GM18951 (cell line): ENCODE measurements around the gene NIM1K.
"Not testable (repeated sequence)": the region's sequence is repeated elsewhere in the genome, so short reads cannot be mapped to it uniquely, and the experiment has no call there.

Source experiments
- POLR2A ChIP-seq: IDR thresholded peaks from 4 replicates; pipeline ENCODE4 v1.6.1; 2011; ENCODE audit warnings: mild to moderate bottlenecking; ENCODE audit not compliant: insufficient read length, insufficient read depth; ENCODE audit errors: extremely low read depth
- in situ Hi-C: fragments of 300-500 bp; cut with MboI; formaldehyde crosslinking; loops from one replicate; pipeline ENCODE4 v1.12.0; 2022; ENCODE audit warnings: low sequenced_read_pairs, mixed read lengths, inconsistent platforms; ENCODE audit not compliant: unreplicated experiment

The NIM1K gene

DNA sequence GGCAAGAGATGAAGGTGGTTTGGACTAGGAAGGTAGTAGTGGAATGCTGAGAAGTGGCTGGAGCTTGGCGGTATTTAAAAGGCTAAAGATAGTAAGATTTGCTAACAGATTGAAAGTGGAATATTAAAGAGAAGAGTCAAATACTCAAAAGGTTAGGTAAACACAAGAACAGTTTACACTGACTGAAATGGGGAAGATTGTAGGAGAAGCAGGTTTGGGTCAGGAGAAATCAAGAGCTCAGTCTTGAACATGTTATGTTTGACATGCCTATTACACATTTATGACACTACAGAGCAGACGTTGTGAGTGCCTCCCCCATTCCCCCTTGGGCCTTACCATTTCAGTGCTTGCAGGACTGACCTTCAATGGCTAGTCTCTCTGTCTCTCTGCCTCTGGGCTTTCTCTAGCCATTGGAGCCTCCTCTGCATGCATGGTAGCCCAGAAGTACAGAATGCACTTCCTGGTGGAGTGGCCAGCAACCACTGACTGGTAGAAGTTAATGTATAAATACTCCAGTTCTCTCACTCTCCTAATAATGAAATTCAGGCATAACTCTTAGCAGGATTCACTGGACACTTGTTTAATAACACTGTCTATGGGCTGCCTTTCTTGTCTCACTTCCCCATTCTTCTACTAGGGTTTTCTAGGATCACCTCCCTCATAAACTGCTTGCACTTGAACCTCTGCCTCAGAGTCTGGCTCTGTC, 64.4 kb downstream of the NIM1K start:
- no peak for TF ChIP-seq POLR2A
- in situ Hi-C loops = no loop called here

DNA sequence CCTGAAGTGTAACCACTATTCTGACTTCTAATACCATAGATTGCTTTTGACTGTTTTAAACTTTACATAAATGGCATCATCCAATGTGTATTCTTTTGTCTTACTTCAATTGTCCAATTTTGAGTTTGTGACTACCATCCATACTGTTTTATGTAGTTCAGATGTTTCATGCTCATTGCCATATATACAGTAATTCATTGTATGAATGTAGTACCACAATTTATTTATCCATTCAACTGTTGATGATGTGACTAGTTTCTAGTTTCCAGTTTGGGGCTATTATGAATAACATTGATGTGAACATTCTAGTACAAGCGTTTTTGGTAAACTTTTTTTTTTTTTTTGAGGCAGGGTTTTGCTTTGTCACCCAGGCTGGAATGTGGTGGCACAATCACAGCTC, 66.1 kb downstream of the NIM1K start:
- TF ChIP-seq POLR2A = no peak
- in situ Hi-C loops = no loop called here

DNA sequence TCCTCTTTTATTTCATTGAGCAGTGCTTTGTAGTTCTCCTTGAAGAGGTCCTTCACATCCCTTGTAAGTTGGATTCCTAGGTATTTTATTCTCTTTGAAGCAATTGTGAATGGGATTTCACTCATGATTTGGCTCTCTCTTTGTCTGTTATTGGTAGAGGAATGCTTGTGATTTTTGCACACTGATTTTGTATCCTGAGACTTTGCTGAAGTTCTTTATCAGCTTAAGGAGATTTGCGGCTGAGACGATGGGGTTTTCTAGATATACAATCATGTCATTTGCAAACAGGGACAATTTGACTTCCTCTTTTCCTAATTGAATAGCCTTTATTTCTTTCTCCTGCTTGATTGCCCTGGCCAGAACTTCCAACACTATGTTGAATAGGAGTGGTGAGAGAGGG, 70.2 kb downstream of the NIM1K start:
- in situ Hi-C loops = not testable (repeated sequence)

DNA sequence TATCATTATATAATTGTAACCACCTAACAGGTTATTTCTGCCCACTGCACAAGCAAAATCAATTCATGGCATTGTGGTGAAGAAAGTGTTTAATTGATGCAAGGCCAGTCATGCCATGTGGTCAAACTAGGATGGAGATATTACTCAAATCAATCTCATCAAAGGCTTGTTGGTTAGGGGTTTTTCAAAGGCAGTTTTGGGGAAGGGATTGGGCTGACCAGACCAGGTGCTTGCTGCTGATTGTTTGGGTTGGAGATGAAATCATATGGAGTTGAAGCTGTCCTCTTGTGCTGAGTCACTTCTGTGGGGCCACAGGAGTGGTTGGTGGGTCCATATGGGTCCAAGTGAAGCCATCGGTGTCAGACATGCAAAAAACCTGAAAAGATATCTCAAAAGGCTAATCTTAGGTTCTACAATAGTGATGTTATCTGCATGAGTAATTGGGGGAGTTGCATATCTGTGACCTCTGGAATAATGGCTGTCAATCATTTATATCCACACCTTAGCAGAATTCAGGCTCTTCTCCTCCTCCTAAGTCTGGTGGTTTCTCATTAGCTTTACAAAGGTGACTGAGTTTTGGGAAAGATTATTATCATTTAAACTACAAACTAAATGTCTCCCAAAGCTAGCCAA, 76.3 kb downstream of the NIM1K start:
- no peak for TF ChIP-seq POLR2A
- in situ Hi-C loops = no loop called here

DNA sequence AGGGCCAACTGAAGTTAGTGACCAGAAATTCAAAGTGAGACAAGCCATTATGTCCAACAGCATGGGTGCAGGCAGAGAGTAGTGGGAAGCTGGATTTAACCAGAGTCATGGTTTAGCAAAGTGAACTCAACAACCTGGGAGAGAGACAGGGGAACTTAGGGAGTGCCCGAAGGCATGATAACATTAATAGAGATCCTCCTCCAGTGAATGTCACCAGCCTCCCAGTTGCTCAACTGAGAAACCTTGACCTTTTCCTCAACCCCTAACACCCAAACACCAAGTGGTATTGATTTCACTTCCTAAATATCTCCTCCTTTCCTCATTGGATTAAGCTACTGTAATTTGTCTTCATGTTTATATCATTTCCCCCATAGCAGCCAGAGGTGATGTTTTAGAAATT, 78.6 kb downstream of the NIM1K start:
- in situ Hi-C loops = no loop called here
- no peak for TF ChIP-seq POLR2A

DNA sequence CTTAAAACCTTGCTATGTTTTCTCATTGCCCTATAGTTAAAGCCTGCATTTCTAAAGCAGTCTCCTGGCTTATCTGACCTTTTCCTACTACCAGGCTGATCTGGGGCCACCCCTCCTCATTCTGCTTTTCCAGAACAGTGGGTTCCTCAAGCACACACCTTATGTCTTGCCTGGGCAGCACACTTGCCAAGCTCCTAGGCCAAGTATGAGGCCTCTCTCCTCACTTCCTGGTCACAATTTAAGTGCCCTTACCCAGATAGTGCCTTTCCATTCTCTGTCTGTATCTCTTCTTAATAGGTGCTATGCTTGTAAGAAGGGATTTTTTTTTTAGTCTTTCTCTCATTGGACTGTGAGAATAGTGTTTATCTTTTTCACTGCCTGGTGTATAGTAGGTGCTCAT, 81.5 kb downstream of the NIM1K start:
- no peak for TF ChIP-seq POLR2A
- in situ Hi-C loops = no loop called here

DNA sequence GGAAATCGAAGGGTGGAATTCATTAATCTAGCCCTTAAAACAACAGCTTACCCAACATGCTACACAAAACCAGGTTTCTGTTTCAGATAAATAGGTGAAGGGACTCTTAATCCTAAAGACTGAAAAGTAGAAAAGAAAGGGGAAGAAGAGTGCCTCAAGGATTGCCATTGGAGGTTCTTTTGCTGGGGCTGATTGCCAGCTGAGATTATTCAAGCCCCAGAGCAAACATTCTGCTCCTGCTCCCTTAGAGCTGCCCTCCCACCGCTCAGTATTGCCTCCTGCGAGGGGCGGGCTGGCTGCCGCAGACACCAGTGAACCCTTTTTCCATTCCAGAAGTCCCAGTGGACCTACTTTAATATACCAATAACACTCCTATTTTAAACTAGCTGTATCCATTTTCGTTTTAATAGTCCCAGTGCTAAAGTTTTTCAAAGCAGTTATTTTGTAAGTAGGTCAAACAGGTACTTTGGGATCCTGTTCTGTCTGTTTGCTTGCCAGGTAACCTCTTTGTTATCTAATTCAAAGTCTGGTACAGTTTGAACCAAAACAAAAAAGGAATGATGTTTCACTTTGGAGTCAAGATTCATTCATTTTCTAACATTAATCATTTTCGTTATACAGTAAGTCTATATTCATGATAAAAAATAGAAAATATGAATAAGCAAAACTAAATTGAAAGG, 82.5 kb downstream of the NIM1K start:
- in situ Hi-C loops = no loop called here

DNA sequence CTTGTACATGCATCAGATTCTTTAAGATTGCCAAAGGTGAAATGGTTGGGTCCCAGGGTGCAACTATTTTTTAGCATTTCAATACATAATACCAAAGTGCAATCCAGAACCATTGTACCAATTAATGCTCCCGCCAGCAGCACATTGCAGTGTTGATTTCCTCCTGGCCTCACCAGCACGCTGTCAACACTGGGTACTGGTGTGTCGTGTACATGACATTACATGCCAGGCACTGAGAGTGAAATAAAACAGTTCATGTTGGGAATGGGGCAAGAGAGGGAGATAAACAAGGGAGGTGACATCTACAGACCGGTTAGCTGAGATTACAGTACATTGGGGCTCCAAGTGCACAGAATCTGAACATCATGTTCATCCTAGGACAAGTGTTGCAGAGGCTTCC, 83.4 kb downstream of the NIM1K start:
- TF ChIP-seq POLR2A = no peak
- in situ Hi-C loops = no loop called here

More for the DNA sequence above, 82.5 kb downstream of the NIM1K start:
- no peak for TF ChIP-seq POLR2A

DNA sequence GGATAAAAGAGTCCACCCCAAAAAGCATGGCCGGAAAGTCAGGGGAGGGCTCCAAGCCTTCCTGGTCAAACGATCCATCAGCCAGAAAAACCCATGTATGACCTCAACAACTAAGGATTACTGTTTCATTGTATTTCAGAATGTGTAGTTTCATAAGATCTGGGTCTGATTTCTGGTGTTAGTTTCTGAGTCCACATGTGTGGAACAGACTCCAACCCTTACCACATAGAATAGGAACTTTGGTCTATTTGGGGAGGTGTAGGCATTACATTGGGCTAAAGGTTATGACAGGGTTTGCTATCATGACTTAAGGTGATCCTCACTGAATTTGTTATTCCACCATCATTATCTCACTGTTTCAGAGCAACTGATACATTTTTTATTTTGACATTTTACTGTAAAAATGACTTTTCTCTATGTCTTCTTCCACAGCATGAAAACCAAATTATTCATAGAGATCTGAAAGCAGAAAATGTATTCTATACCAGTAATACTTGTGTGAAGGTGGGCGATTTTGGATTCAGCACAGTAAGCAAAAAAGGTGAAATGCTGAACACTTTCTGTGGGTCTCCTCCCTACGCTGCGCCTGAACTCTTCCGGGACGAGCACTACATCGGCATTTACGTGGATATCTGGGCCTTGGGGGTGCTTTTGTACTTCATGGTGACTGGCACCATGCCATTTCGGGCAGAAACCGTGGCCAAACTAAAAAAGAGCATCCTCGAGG, 87.7 kb downstream of the NIM1K start:
- in situ Hi-C loops = no loop called here
- no peak for TF ChIP-seq POLR2A

DNA sequence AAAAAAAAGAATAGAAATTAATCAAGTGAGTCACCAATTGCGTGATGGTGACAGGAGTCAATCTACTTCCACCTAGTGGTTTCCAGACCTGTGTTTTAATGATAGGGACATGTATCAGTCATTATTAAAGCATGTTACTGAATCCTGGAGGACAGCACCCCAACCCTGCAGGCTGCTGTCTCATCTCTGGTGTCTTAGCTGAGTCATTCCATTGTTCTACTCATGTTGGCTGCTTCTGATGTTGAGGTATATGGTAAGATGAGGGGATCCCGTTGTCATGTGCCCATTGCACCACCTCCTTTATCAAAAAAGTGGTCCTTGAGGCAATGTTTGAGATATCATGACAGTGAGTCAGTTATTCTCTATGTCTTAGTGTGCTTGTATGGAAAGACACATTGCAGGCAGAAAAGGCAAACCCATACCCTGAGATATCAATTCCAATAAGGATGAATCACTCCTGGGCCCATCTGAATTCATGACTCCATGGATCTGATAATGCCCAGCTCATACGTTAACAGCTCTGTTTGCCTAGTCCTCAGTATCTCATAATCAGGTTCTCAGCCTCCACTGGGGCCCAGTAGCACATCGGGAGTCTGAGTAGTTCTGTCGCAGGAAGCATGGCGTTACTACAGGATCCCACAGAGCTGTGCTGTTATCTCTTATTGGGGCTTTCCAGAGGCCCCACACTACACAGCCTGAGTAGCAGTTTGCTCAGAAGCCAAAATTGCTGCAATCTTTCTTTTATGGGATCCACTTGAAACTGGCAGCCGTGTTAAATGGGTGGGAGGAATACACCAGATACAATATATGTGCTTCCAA, 90.0 kb downstream of the NIM1K start:
- in situ Hi-C loops = no loop called here
- no peak for TF ChIP-seq POLR2A

DNA sequence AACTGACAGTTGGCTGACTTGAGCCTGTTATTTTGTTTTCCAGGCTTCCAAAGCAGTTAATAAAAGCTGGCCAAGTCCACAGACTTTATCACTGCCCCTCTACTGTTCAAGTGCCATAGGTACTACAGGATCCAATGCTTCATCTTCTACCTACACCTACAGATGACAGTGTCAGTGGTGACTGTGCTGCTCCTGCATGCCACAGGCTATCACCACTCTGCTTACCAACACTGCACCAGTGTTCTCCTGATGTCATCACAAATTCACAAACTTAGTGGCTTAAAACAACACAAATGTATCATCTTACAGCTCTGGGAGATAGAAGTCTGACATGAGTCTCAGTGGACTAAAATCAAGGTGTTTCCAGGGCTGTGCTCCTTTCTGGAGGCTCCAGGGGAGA, 94.6 kb downstream of the NIM1K start:
- in situ Hi-C loops = no loop called here
- no peak for TF ChIP-seq POLR2A

DNA sequence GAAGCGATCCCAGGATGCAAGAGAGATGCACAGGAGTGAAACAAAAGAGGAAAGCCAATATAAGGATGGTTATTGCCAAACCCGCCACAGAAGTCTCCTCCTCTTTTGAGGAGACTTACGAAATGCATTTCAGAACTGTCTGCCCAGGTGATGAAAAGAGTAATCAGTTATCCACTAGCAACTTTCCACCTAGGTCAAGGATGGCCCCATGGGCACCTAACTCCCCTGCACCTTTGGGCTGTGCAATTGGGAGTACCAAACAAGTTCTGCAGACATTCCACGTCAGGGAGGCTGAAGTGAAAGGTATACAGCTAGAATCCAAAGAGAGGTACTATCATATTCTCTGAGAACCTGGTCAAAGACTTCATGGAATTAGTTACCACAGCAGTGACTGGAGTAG, 95.5 kb downstream of the NIM1K start:
- TF ChIP-seq POLR2A = no peak
- in situ Hi-C loops = no loop called here
